SK-N-MC (cell line): ENCODE data around the gene HAAO.

Experiments used
- DNase-seq: peaks from one replicate; pipeline ENCODE4 v3.0.0-alpha.2; 2011; ENCODE audit warnings: low read depth, low spot score
- H3K27ac ChIP-seq: fragments of 200-600 bp; sonication (generic); 2 replicates; pipeline ENCODE4 v1.5.1; 2016; ENCODE audit warnings: mixed run types
- H3K36me3 ChIP-seq: fragments of 200-600 bp; sonication (generic); 2 replicates; pipeline ENCODE4 v1.6.1; 2017; ENCODE audit warnings: antibody characterized with exemption, low read length, mixed read lengths; ENCODE audit not compliant: insufficient read depth
- H3K4me3 ChIP-seq: fragments of 200-600 bp; sonication (generic); 2 replicates; pipeline ENCODE4 v1.5.1; 2016
- H3K9ac ChIP-seq: fragments of 200-600 bp; sonication (generic); 2 replicates; pipeline ENCODE4 v1.8.0; 2017; ENCODE audit warnings: mixed run types, mixed read lengths; ENCODE audit not compliant: insufficient read length
- H3K9me3 ChIP-seq: fragments of 200-600 bp; sonication (generic); 2 replicates; pipeline ENCODE4 v1.6.1; 2017; ENCODE audit warnings: low read depth, mild to moderate bottlenecking, antibody characterized with exemption, low read length, moderate library complexity, mixed read lengths
- EZH2 ChIP-seq: fragments of 200-600 bp; sonication (generic); IDR thresholded peaks from one replicate; pipeline ENCODE4 v1.6.1; 2017; ENCODE audit warnings: antibody characterized with exemption
- FOXP2 ChIP-seq: optimal IDR thresholded peaks from 2 replicates; pipeline ENCODE3; 2011; ENCODE audit warnings: mild to moderate bottlenecking, moderate library complexity; ENCODE audit not compliant: insufficient read depth; ENCODE audit errors: extremely low read length, control extremely low read depth
- POLR2AphosphoS5 ChIP-seq: IDR thresholded peaks from 2 replicates; pipeline ENCODE4 v1.6.1; 2012; ENCODE audit warnings: mild to moderate bottlenecking, low read depth, low read length, borderline replicate concordance

HAAO gene

GRCh38 chr2:42791606-42792005 is 777 bp downstream of the HAAO start:
- no peak overlapping the region for H3K4me3 ChIP-seq

DNA sequence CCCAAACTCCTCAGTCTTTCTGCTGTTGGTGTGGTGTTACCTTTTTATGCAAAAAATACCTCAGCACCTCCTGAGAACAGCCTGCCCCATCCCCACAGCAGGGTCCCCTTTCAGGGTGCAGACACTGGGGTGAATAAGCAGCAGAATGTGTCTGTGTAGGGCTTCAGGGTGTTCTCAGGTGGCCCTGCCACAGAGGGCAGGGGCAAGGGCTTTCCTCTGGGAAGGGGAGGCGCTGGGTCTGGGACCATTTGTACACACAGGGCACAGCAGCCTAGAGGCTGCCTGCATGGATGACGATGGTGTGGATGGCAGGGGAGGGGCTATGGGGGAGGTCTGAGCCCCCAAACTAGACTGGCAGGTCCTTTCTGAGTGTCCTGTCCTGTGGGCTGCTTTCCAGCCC is 2.6 kb downstream of the HAAO start:
- no peaks in the 10 kb centered on the region for H3K36me3 ChIP-seq
- no peak overlapping the region for H3K27ac ChIP-seq
- DNase-seq = no peak
- H3K4me3 ChIP-seq = no peak overlapping the region
- TF ChIP-seq EZH2 (no peak), POLR2AphosphoS5 (no peak), FOXP2 (no peak)
- no peaks in the 10 kb centered on the region for H3K9me3 ChIP-seq
- no peak overlapping the region for H3K9ac ChIP-seq

More at GRCh38 chr2:42791606-42792005, 777 bp downstream of the HAAO start:
- Histone ChIP-seq H3K36me3 (no peaks in the 10 kb centered on the region), H3K9me3 (no peaks in the 10 kb centered on the region), H3K9ac (no peak overlapping the region), H3K27ac (no peak overlapping the region)
- TF ChIP-seq FOXP2 = no peak
- TF ChIP-seq EZH2 = no peak
- DNase-seq = no peak

DNA sequence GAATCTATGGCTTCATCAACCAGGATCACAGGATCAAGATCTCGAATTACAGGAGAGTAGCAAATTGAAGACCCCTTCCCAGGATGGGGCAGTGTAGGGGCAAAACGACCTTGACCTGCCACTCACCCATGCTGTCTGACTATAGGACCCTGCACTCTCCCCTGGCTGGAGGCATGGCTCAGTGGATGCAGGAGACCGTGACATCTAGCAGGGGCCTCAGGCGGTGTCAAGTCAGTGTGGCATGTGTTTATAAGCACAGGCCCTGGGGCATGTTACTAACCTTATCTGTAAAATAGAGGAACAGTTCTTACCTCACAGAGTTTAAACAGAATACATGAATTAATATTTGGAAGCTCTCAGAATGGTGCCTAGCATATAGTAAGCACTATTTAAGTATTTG is 3.5 kb downstream of the HAAO start:
- no peak overlapping the region for H3K9ac ChIP-seq
- no peaks in the 10 kb centered on the region for H3K9me3 ChIP-seq
- H3K4me3 ChIP-seq = no peak overlapping the region
- H3K27ac ChIP-seq = no peak overlapping the region
- H3K36me3 ChIP-seq = no peaks in the 10 kb centered on the region
- TF ChIP-seq FOXP2 (no peak), EZH2 (no peak), POLR2AphosphoS5 (no peak)
- no peak for DNase-seq

DNA sequence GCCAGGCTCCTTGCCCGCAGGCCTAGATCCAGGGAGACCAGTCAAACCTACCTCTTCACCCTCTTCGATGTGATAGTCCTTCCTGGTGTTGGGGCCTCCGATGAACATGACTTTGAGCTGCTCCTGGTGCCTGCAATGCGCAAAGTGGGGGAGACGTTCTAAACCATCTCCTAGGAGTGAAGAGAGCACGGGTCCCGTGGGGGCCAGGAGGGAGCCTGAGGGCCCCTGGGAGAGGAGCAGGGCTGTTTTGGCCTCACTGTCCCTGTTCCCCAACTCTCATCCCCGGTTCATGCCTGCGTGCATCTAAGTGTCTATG is 3.9 kb downstream of the HAAO start:
- TF ChIP-seq EZH2 (no peak), POLR2AphosphoS5 (no peak), FOXP2 (no peak)
- no peak overlapping the region for H3K9ac ChIP-seq
- no peak overlapping the region for H3K4me3 ChIP-seq
- no peaks in the 10 kb centered on the region for H3K36me3 ChIP-seq
- no peak for DNase-seq
- no peak overlapping the region for H3K27ac ChIP-seq
- H3K9me3 ChIP-seq = no peaks in the 10 kb centered on the region

DNA sequence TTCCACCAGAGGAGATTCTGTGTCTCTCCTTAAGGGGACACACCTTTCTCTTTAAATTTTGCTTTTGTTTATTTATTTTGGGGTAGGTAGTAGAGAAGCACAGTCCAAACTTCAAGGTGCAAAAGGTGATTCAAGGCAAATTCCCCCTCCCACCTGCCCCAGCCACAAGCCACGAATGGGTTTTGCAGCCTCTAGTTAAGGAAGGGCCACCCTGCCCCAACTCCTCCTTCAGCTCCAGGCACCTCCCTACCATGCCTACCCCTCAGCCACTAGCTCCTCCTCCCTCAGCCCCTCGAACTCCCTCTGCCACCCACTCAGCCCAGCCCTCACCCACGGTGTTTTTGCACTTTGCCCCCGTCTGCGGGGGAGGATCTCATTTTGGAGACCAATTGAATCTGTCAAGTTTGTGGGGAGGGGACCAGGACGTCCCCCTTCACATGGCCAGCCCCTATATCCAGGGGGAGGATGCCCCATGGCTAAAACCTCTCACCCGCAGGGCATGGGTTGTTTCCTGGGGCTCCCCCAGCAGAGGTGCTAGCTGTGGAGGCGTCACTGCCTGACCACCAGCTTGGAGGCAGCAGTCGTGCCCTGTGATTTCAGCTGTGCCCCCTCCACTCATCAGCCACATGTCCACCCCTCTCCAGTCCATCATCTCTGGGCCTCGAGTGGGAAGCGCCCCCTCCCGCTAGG is 4.5 kb downstream of the HAAO start:
- no peak overlapping the region for H3K9ac ChIP-seq
- TF ChIP-seq FOXP2 (no peak), EZH2 (no peak), POLR2AphosphoS5 (no peak)
- no peak for DNase-seq
- H3K36me3 ChIP-seq = no peaks in the 10 kb centered on the region
- no peak overlapping the region for H3K27ac ChIP-seq
- H3K9me3 ChIP-seq = no peaks in the 10 kb centered on the region
- H3K4me3 ChIP-seq = no peak overlapping the region

- no peak overlapping the region for H3K27ac ChIP-seq
- no peak for DNase-seq
- TF ChIP-seq POLR2AphosphoS5 (no peak), FOXP2 (no peak), EZH2 (no peak)
- H3K9ac ChIP-seq = no peak overlapping the region
- H3K9me3 ChIP-seq = no peaks in the 10 kb centered on the region
- H3K36me3 ChIP-seq = no peaks in the 10 kb centered on the region
- no peak overlapping the region for H3K4me3 ChIP-seq
These were observed 5.0 kb downstream of the HAAO start for GRCh38 chr2:42787424-42787787.

DNA sequence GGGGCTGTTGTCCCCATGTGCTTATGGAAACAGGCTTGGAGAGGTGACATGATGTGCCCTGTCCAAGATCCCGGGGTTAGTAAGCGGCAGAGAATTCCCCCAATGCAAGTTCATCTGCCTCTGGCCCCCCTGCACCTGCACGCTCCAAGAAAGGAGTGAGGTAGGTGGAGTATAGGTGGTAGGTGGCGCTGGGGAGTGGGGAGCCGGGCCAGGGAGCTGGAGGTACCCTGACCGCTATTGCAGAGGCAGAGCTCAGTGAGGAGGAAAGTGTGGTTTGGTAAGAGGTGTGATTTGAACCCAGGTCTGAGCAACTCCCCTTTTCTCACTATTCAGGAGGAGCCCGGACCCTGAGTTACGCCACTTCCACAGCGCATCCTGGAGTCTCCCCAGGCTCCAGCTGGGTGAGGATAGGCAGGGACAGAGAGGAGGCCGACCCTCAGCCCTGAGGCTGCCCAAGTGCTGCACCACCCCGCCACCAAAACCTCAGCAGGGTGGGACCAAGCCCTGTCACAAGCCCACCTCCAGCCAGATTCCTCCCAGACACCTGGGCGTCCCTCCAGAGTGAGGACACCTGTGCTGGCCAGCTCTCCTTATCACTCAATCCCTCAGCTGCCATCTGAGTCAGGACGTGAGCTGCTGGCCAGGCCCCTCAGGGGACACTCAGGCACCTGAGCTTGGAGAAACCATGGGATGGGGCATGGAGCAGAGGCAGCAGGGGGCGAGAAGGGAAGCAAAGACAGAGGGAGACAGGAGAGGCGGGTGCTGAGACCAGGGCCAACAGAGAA is 5.6 kb downstream of the HAAO start:
- no peak for TF ChIP-seq EZH2
- no peak for TF ChIP-seq POLR2AphosphoS5
- no peak for TF ChIP-seq FOXP2
- H3K9ac ChIP-seq = no peak overlapping the region
- H3K27ac ChIP-seq = no peak overlapping the region

GRCh38 chr2:42784204-42784880 is 8.0 kb downstream of the HAAO start:
- Histone ChIP-seq H3K9ac (no peak overlapping the region), H3K36me3 (no peaks in the 10 kb centered on the region), H3K27ac (no peak overlapping the region), H3K9me3 (no peaks in the 10 kb centered on the region), H3K4me3 (no peak overlapping the region)
- no peak for DNase-seq
- TF ChIP-seq EZH2 (no peak), POLR2AphosphoS5 (no peak), FOXP2 (no peak)

More for the DNA sequence above, 5.6 kb downstream of the HAAO start:
- DNase-seq = no peak
- Histone ChIP-seq H3K9me3 (no peaks in the 10 kb centered on the region), H3K36me3 (no peaks in the 10 kb centered on the region), H3K4me3 (no peak overlapping the region)

- no peaks in the 10 kb centered on the region for H3K36me3 ChIP-seq
- H3K27ac ChIP-seq = no peak overlapping the region
- H3K4me3 ChIP-seq = no peak overlapping the region
- TF ChIP-seq EZH2 = no peak
- TF ChIP-seq POLR2AphosphoS5 = no peak
- no peak for TF ChIP-seq FOXP2
- DNase-seq = no peak
- no peaks in the 10 kb centered on the region for H3K9me3 ChIP-seq
- H3K9ac ChIP-seq = no peak overlapping the region
These were observed 8.9 kb downstream of the HAAO start for GRCh38 chr2:42783511-42783910.
